Astrocyte (in vitro differentiated cells and primary cell): ENCODE results near the gene RAB11FIP3.

Source experiments
- CTCF ChIP-seq: IDR thresholded peaks from 2 replicates; pipeline ENCODE4 v1.5.1; 2011; ENCODE audit warnings: low read depth, mild to moderate bottlenecking, inconsistent platforms, low read length, moderate library complexity; ENCODE audit not compliant: insufficient read depth
- EZH2 ChIP-seq: IDR thresholded peaks from 2 replicates; pipeline ENCODE4 v1.6.1; 2012; ENCODE audit warnings: mild to moderate bottlenecking, low read length, inconsistent platforms; ENCODE audit not compliant: insufficient read depth

GRCh38 chr16:535446-536405, 110.3 kb downstream of the RAB11FIP3 start:
- TF ChIP-seq CTCF = no peak
- no peak for TF ChIP-seq EZH2
